H1 (cell line): ENCODE data around the gene FAF2. TPM values are rescaled to one million over a fixed set of nuclear protein-coding genes. Genes with fewer than 3 reads are reported as not detected.

ENCODE experiments used
- CTCF ChIA-PET: fragments of 300-600 bp; sonication (Branson Sonifier 250); formaldehyde crosslinking; loops from one replicate; lab custom pipeline; 2021; ENCODE audit not compliant: partially characterized antibody; lab: Charles Lee
- POLR2A ChIA-PET: fragments of 300-600 bp; sonication (Branson Sonifier 250); formaldehyde crosslinking; loops from one replicate; lab custom pipeline; 2021; ENCODE audit warnings: inconsistent platforms; ENCODE audit not compliant: partially characterized antibody; lab: Charles Lee
- DNase-seq, 2 experiments: peaks; one replicate each; pipeline versions ENCODE4 v3.0.0 to v3.0.0-alpha.2; 2010 to 2022; ENCODE audit warnings: low spot score in 2 of 2, low read depth in 1 of 2, mixed read lengths in 1 of 2
- FAIRE-seq: peaks from 2 replicates; lab custom pipeline; 2011; peaks lifted over from hg19 to GRCh38; lab: Jason Lieb, UNC
- H2AFZ ChIP-seq: 2 replicates; pipeline ENCODE4 v1.8.1; 2012; ENCODE audit warnings: low read length, inconsistent platforms
- H2AK5ac ChIP-seq: 2 replicates; pipeline ENCODE4 v1.6.1; 2013; ENCODE audit warnings: low read depth, low read length
- H2BK120ac ChIP-seq: replicated peaks from 2 replicates; pipeline ENCODE3; 2013; ENCODE audit warnings: low read depth, low read length, inconsistent platforms
- H2BK12ac ChIP-seq: 2 replicates; pipeline ENCODE4 v1.6.1; 2013; ENCODE audit warnings: low read depth, low read length
- H2BK15ac ChIP-seq: 2 replicates; pipeline ENCODE4 v1.6.1; 2013; ENCODE audit warnings: low read length
- H2BK20ac ChIP-seq: 2 replicates; pipeline ENCODE4 v1.6.1; 2013; ENCODE audit warnings: low read length
- H2BK5ac ChIP-seq: 2 replicates; pipeline ENCODE4 v1.6.1; 2013; ENCODE audit warnings: low read depth, low read length
- H3K14ac ChIP-seq: 2 replicates; pipeline ENCODE4 v1.6.1; 2013; ENCODE audit warnings: inconsistent platforms; ENCODE audit not compliant: insufficient read length
- H3K18ac ChIP-seq: 2 replicates; pipeline ENCODE4 v1.6.1; 2013; ENCODE audit warnings: low read length; ENCODE audit errors: extremely low read depth
- H3K23ac ChIP-seq: 2 replicates; pipeline ENCODE4 v1.6.1; 2013; ENCODE audit warnings: inconsistent platforms; ENCODE audit not compliant: insufficient read length
- H3K23me2 ChIP-seq: 2 replicates; pipeline ENCODE4 v1.6.1; 2013; ENCODE audit warnings: low read depth, low read length
- H3K27ac ChIP-seq: 2 replicates; pipeline ENCODE4 v1.6.1; 2011; ENCODE audit warnings: low read depth, low read length, inconsistent platforms
- H3K27me3 ChIP-seq, 4 experiments: replicated peaks in 1 of 4; 1 replicate in 1 of 4; 2 replicates in 3 of 4; pipeline versions ENCODE4 v1.6.1 to v1.8.1; 2011 to 2013; ENCODE audit warnings: low read length in 3 of 4, mild to moderate bottlenecking in 3 of 4, inconsistent platforms in 2 of 4, mixed read lengths in 2 of 4, moderate library complexity in 1 of 4; ENCODE audit not compliant: control insufficient read depth in 3 of 4, insufficient read depth in 3 of 4; ENCODE audit errors: extremely low read depth in 1 of 4
- H3K36me3 ChIP-seq, 4 experiments: 2 replicates each; pipeline versions ENCODE4 v1.6.1 to v1.8.1; 2011 to 2013; ENCODE audit warnings: mild to moderate bottlenecking in 4 of 4, low read length in 3 of 4, moderate library complexity in 2 of 4, control low read depth in 1 of 4, inconsistent platforms in 1 of 4; ENCODE audit not compliant: insufficient read depth in 4 of 4, control insufficient read depth in 2 of 4
- H3K4ac ChIP-seq: replicated peaks from 2 replicates; pipeline ENCODE3; 2013; ENCODE audit warnings: low read length, low read depth, mixed read lengths, inconsistent platforms; ENCODE audit not compliant: insufficient read length
- H3K4me1 ChIP-seq, 4 experiments: replicated peaks in 1 of 4; 1 replicate in 1 of 4; 2 replicates in 3 of 4; pipeline versions ENCODE4 v1.6.1 to v1.8.1; 2011 to 2013; ENCODE audit warnings: low read length in 3 of 4, inconsistent platforms in 2 of 4, mixed read lengths in 1 of 4; ENCODE audit not compliant: insufficient read depth in 4 of 4, control insufficient read depth in 3 of 4
- H3K4me2 ChIP-seq, 2 experiments: 2 replicates each; pipeline versions ENCODE4 v1.6.1 to v1.8.1; 2011 to 2013; ENCODE audit warnings: low read depth in 2 of 2, low read length in 2 of 2, control low read depth in 1 of 2, inconsistent platforms in 1 of 2, mild to moderate bottlenecking in 1 of 2; ENCODE audit not compliant: insufficient read depth in 1 of 2
- H3K4me3 ChIP-seq, 4 experiments: fragments of 200-600, 300-600 bp in 1 of 4; sonication (generic), shearing (Covaris generic), sonication (Bioruptor Twin) in 1 of 4; 2 replicates each; pipeline versions ENCODE4 v1.5.1 to v1.8.1; 2011 to 2016; ENCODE audit warnings: low read length in 4 of 4, low read depth in 3 of 4, control low read depth in 2 of 4, inconsistent platforms in 2 of 4, mild to moderate bottlenecking in 2 of 4, mixed read lengths in 1 of 4, moderate library complexity in 1 of 4; ENCODE audit not compliant: insufficient read depth in 2 of 4; ENCODE audit errors: extremely low read depth in 1 of 4
- H3K56ac ChIP-seq: replicated peaks from 2 replicates; pipeline ENCODE3; 2013; ENCODE audit warnings: low read depth, mild to moderate bottlenecking, mixed read lengths, low read length, inconsistent platforms; ENCODE audit not compliant: insufficient read length
- H3K79me1 ChIP-seq: 2 replicates; pipeline ENCODE4 v1.6.1; 2013; ENCODE audit warnings: low read depth, low read length, control low read depth
- H3K79me2 ChIP-seq, 2 experiments: 2 replicates each; pipeline versions ENCODE4 v1.6.1 to v1.8.1; 2012 to 2013; ENCODE audit warnings: low read length in 2 of 2, mild to moderate bottlenecking in 2 of 2, inconsistent platforms in 1 of 2; ENCODE audit not compliant: insufficient read depth in 2 of 2, control insufficient read depth in 1 of 2
- H3K9ac ChIP-seq, 4 experiments: replicated peaks in 1 of 4; 1 replicate in 1 of 4; 2 replicates in 3 of 4; pipeline versions ENCODE4 v1.6.1 to v1.8.1; 2011 to 2013; ENCODE audit warnings: low read depth in 3 of 4, low read length in 3 of 4, control low read depth in 2 of 4, mild to moderate bottlenecking in 2 of 4, moderate library complexity in 2 of 4, inconsistent platforms in 1 of 4; ENCODE audit errors: extremely low read depth in 1 of 4
- H3K9me3 ChIP-seq, 2 experiments: 2 replicates each; pipeline versions ENCODE4 v1.6.1 to v1.8.1; 2012 to 2013; ENCODE audit warnings: mild to moderate bottlenecking in 2 of 2, moderate library complexity in 2 of 2, control low read depth in 1 of 2, inconsistent platforms in 1 of 2, low read depth in 1 of 2, low read length in 1 of 2, mixed read lengths in 1 of 2; ENCODE audit not compliant: insufficient read depth in 2 of 2
- H4K20me1 ChIP-seq, 2 experiments: replicated peaks in 1 of 2; 2 replicates each; pipeline versions ENCODE3 to v1.8.1; 2011 to 2013; ENCODE audit warnings: inconsistent platforms in 2 of 2, low read length in 2 of 2, mild to moderate bottlenecking in 1 of 2; ENCODE audit not compliant: insufficient read depth in 2 of 2, control insufficient read depth in 1 of 2
- H4K5ac ChIP-seq: 2 replicates; pipeline ENCODE4 v1.6.1; 2013; ENCODE audit warnings: low read length, low read depth, mixed read lengths, inconsistent platforms; ENCODE audit not compliant: insufficient read length
- H4K8ac ChIP-seq: 2 replicates; pipeline ENCODE4 v1.8.0; 2013; ENCODE audit warnings: mild to moderate bottlenecking, moderate library complexity, low read length, inconsistent platforms; ENCODE audit not compliant: insufficient read depth; ENCODE audit errors: extremely low read depth
- H4K91ac ChIP-seq: replicated peaks from 2 replicates; pipeline ENCODE3; 2013; ENCODE audit warnings: low read length, mixed read lengths, inconsistent platforms; ENCODE audit not compliant: insufficient read length
- CBX5 ChIP-seq: fragments of 300-800, 300-1000 bp; sonication (generic); IDR thresholded peaks from 2 replicates; pipeline ENCODE4 v1.7.1; 2016; ENCODE audit warnings: antibody characterized with exemption, low read length, low read depth
- CBX8 ChIP-seq: fragments of 300-800, 300-1000 bp; sonication (generic); IDR thresholded peaks from 2 replicates; pipeline ENCODE4 v1.7.1; 2016; ENCODE audit warnings: low read depth, low read length, borderline replicate concordance
- EP300 ChIP-seq, 2 experiments: IDR thresholded peaks; 1 replicate in 1 of 2; 2 replicates in 1 of 2; pipeline ENCODE4 v1.6.1; 2011 to 2012; ENCODE audit warnings: low read depth in 2 of 2, low read length in 2 of 2, mild to moderate bottlenecking in 2 of 2, borderline replicate concordance in 1 of 2, inconsistent platforms in 1 of 2, moderate library complexity in 1 of 2
- MAFK ChIP-seq: IDR thresholded peaks from 2 replicates; pipeline ENCODE4 v1.6.1; 2012; ENCODE audit warnings: low read depth, mild to moderate bottlenecking, improper control_type of control experiment, low read length
- PHF8 ChIP-seq: fragments of 200-600 bp; sonication (generic); conservative IDR thresholded peaks from 2 replicates; pipeline ENCODE4 v1.7.1; 2012; ENCODE audit warnings: low read depth, mild to moderate bottlenecking, inconsistent platforms, low read length, moderate library complexity
- RFX5 ChIP-seq: IDR thresholded peaks from 2 replicates; pipeline ENCODE4 v1.6.1; 2011; ENCODE audit warnings: low read depth, low read length, improper control_type of control experiment, borderline replicate concordance
- SP4 ChIP-seq: IDR thresholded peaks from 2 replicates; pipeline ENCODE4 v1.6.1; 2012; ENCODE audit warnings: low read length, inconsistent platforms
- SUZ12 ChIP-seq: fragments of 200-600 bp; sonication (generic); IDR thresholded peaks from 2 replicates; pipeline ENCODE4 v1.6.1; 2012; ENCODE audit warnings: mild to moderate bottlenecking, inconsistent platforms, low read length, moderate library complexity, mixed read lengths
- YY1 ChIP-seq: IDR thresholded peaks from 2 replicates; pipeline ENCODE4 v1.6.1; 2011; ENCODE audit warnings: low read depth, mild to moderate bottlenecking, low read length
- WGBS, 2 experiments: shearing (Covaris generic) in 1 of 2; methylation state at CpG; one replicate each; pipeline versions ENCODE4 v1.1.6 to v1.1.7; 2013 to 2015; ENCODE audit warnings: low lambda C conversion rate in 2 of 2, mixed read lengths in 2 of 2, inconsistent platforms in 1 of 2, low coverage in 1 of 2, missing lambda C conversion rate in 1 of 2; ENCODE audit not compliant: insufficient replicate concordance in 2 of 2, insufficient coverage in 1 of 2, insufficient read length in 1 of 2; ENCODE audit errors: extremely low coverage in 1 of 2, missing lambda C conversion rate in 1 of 2; 5-methylcytosine and 5-hydroxymethylcytosine counted together
- polyA plus RNA-seq, 7 experiments: library from polyadenylated mRNA; depleted of rRNA in 3 of 7; stranded (reverse) in 5 of 7; unstranded in 2 of 7; fragments of >200 nt in 5 of 7; fragments of 200-250 nt in 2 of 7; gene quantifications; 1 replicate in 5 of 7; 2 replicates in 1 of 7; 4 replicates in 1 of 7; pipeline versions ENCODE4 v1.2.1 to v1.2.3, GENCODE V29; 2011 to 2013; ENCODE audit warnings: missing spikeins in 2 of 7, mixed read lengths in 2 of 7
- total RNA-seq: library from RNA; stranded (reverse); fragmentation: NEBNext Ultra II Directional; extraction: Animal tissue kit (Norgen Biotek cat#: 25700); gene quantifications from 2 replicates; pipeline ENCODE4 v1.2.1, GENCODE V29; 2021

FAF2 gene
- total and polyA plus RNA-seq, 2 of the 8 experiments (the other 6 are each of a cell fraction or from before 2014, with no cell fraction given) = 20.8 to 35.8 TPM

DNA sequence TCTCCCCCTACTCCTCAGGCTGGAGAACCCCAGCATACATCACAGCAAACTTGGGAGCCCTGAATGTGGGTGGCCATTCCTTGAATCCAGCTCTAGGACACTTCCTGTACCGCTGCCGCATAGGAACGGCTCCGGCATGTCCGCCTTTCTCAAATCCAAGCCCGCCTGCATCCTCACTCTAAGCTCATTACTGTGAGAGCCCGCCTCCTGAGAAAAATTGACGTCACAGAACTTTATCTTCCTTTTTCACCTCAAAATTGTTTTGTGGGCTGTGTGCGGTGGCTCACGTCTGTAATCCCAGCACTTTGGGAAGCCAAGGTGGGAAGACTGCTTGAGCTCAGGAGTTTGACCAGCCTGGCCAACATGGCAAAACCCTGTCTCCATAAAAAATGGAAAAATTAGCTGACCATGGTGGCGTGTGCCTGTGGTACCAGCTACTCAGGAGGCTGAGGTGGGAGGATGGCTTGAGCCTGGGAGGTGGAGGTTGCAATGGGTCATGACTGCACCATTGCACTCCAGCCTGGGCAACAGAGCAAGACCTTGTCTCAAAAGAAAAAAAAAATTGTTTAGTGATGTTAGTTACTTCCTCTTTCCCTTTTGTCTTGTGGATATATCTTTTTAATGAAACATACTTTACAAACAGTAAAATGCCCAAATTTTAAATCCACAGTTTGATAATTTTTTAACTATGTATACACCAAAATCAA, 66.2 kb downstream of the FAF2 start:
- Histone ChIP-seq H2BK15ac (no peak overlapping the region), H2AFZ (no peak overlapping the region), H3K9me3 (no peaks in the 10 kb centered on the region), H2BK120ac (no peak overlapping the region), H3K4ac (no peak overlapping the region), H3K4me3 (no peak overlapping the region), H4K8ac (0 out of 2 replicates have a peak overlapping the region, but pooled peaks have one; percentile 47), H3K14ac (no peak overlapping the region), H4K91ac (no peak overlapping the region), H3K36me3 (peaks cover 0 to 4% (median 0%) of the 10 kb centered on the region in 4 experiments; a peak in 1 of 8 replicates), H3K4me2 (no peak overlapping the region), H3K56ac (no peak overlapping the region), H2BK12ac (no peak overlapping the region), H3K27me3 (no peaks in the 10 kb centered on the region; a peak in 2 of 7 replicates), H3K9ac (no peak overlapping the region), H4K20me1 (peaks cover 0 to 1% of the 10 kb centered on the region in 2 experiments), H3K18ac (no peak overlapping the region), H4K5ac (no peak overlapping the region), H3K23me2 (0 out of 2 replicates have a peak, but pooled peaks cover 3% of the 10 kb centered on the region), H3K4me1 (no peaks in the 10 kb centered on the region), H2BK20ac (no peak overlapping the region), H3K23ac (no peak overlapping the region), H2AK5ac (no peak overlapping the region), H3K27ac (no peak overlapping the region), H3K79me1 (no peaks in the 10 kb centered on the region), H2BK5ac (no peak overlapping the region), H3K79me2 (no peaks in the 10 kb centered on the region)
- POLR2A ChIA-PET = interaction anchor here (1.1 to 26.0 kb wide), 3 partner anchors 9 to 126 kb away, joined by 3 to 458 read pairs (median 7); partner anchors contain the start of genes NOP16 and RNF44
- WGBS, 2 experiments = 95% methylated on average over 10 of the region's 11 CpGs; no CpG with 5 or more reads in 1 of the 2 experiments
- DNase-seq (no peak), FAIRE-seq (no peak)
- CTCF ChIA-PET = interaction anchor here (0.6 to 1.1 kb wide), 2 partner anchors 56 to 72 kb away, joined by 3 read pairs; no protein-coding TSS in a partner anchor
- no peak for TF ChIP-seq PHF8
- TF ChIP-seq MAFK = no peak
- TF ChIP-seq CBX5 = no peak
- no peak for TF ChIP-seq YY1
- TF ChIP-seq SUZ12 = no peak
- TF ChIP-seq CBX8 = no peak
- TF ChIP-seq EP300 (IDR thresholded peaks at IDR 0.05; ENCODE audit: borderline replicate concordance in 1 of 2, low read depth in 2 of 2, low read length in 2 of 2) = no peak
- TF ChIP-seq RFX5 = no peak
- TF ChIP-seq SP4 = no peak
